ENCODE data around the gene CCDC40.
"Not testable (repeated sequence)": the region's sequence is repeated elsewhere in the genome, so short reads cannot be mapped to it uniquely, and the experiment has no call there.

Gene CCDC40

GRCh38 chr17:80087346-80088265, 51.2 kb downstream of the CCDC40 start:
- TF ChIP-seq, protein P1, sequence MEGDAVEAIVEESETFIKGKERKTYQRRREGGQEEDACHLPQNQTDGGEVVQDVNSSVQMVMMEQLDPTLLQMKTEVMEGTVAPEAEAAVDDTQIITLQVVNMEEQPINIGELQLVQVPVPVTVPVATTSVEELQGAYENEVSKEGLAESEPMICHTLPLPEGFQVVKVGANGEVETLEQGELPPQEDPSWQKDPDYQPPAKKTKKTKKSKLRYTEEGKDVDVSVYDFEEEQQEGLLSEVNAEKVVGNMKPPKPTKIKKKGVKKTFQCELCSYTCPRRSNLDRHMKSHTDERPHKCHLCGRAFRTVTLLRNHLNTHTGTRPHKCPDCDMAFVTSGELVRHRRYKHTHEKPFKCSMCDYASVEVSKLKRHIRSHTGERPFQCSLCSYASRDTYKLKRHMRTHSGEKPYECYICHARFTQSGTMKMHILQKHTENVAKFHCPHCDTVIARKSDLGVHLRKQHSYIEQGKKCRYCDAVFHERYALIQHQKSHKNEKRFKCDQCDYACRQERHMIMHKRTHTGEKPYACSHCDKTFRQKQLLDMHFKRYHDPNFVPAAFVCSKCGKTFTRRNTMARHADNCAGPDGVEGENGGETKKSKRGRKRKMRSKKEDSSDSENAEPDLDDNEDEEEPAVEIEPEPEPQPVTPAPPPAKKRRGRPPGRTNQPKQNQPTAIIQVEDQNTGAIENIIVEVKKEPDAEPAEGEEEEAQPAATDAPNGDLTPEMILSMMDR (IDR thresholded peaks at IDR 0.05; ENCODE audit: low read depth, low read length): no peak
- no peak for DNase-seq (ENCODE audit: extremely low read depth, low read depth)

DNA sequence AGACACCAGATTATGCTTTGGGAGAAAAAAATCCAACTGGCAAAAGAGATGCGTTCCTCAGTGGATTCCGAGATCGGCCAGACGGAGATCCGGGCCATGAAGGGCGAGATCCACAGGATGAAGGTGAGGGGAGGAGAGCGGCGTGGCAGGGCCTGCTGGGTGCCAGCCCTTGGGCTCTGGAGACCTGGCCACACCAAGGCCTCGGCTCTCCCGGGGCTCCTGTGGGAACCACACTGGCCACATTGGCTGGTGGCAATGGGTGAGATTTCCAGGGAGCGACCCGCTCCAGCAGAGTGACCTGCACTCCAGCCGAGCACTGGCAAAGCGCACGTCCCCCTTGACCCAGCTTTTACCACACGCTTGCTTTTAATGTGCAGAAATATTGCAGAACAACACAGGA, 53.3 kb downstream of the CCDC40 start:
- TF ChIP-seq, protein P1 (IDR thresholded peaks at IDR 0.05; ENCODE audit: low read depth, low read length): no peak
- no peak for DNase-seq (ENCODE audit: extremely low read depth, low read depth)

DNA sequence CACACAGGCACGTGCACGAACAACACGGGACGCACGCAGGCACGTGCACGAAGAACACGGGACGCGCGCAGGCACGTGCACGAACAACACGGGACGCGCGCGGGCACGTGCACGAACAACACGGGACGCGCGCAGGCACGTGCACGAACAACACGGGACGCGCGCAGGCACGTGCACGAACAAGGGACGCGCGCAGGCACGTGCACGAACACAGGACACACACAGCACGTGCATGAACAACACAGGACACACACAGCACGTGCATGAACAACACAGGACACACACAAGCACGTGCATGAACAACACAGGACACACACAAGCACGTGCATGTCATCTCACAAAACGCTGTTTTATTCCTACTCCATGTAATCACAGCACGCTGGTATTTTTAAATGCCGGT, 53.7 kb downstream of the CCDC40 start:
- DNase-seq (ENCODE audit: extremely low read depth, low read depth): not testable (repeated sequence)

DNA sequence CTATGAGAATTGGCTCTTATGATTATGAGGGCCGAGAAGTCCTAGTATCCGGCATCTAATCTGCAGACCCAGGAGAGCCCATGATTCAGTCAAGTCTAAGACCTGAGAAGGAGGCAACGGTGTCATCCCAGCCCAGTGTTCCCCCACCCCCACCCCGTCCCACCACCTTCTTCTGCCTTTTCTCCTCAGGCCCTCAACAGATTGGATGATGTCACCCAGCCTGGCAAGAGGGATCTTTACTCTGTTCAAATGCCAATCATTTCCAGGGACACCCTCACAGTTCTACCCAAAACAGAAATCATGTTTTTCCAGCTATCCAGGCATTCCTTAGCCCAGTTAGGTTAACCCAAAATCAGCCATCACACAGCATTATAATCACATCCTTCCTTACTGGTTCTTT, 54.9 kb downstream of the CCDC40 start:
- DNase-seq (ENCODE audit: extremely low read depth, low read depth): no peak
- TF ChIP-seq, protein P1 (IDR thresholded peaks at IDR 0.05; ENCODE audit: low read depth, low read length): no peak

DNA sequence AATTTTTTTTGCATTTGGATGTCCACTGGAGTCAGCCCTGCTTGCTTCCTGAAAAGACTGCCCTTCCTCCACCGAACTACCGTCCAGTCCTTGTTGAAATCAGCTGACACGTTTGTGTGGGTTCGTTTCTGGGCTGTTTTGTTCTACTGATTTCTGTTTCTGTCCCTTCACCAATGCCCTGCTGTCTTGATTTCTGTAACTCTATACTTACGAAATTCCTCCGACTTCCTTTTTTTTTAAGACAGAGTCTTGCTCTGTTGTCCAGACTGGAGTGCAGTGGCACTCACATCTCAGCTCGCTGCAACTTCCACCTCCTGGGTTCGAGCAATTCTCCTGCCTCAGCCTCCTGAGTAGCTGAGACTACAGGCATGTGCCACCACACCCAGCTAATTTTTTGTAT, 56.5 kb downstream of the CCDC40 start:
- TF ChIP-seq, protein P1 (IDR thresholded peaks at IDR 0.05; ENCODE audit: low read depth, low read length): no peak
- no peak for DNase-seq (ENCODE audit: extremely low read depth, low read depth)

DNA sequence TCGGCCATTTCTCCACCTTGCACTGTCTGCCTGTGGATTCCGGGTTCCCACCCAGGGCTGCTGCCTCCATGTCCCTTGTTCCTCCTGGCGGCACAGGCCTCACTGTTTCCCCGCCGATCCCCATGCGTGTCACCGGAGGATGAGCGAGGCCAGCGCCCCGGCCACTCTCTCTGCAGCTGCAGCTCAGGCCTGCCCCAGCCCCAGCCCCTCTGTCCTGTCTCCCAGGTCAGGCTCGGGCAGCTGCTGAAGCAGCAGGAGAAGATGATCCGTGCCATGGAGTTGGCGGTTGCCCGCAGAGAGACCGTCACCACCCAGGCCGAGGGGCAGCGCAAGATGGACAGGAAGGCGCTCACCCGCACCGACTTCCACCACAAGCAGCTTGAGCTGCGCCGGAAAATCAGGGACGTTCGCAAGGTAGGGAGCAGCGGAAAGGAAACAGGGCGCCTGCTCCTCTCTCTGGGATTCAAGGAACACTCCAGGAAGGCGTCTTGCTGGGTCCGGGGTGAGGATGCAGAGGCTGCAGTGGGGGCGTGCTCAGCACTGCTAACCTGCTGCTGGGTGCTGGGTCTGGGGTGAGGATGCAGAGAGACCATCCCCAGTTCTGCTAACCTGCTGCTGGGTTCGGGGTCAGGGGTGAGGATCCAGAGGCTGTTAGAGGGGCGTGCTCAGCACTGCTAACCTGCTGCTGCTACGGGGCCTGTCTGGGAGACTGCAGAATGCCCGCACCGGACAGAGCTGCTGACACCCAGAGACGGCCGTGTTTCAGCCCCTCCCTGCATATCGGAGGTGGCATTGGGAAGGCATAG, 58.8 kb downstream of the CCDC40 start:
- TF ChIP-seq, protein P1 (IDR thresholded peaks at IDR 0.05; ENCODE audit: low read depth, low read length): no peak
- DNase-seq (ENCODE audit: extremely low read depth, low read depth): no peak

DNA sequence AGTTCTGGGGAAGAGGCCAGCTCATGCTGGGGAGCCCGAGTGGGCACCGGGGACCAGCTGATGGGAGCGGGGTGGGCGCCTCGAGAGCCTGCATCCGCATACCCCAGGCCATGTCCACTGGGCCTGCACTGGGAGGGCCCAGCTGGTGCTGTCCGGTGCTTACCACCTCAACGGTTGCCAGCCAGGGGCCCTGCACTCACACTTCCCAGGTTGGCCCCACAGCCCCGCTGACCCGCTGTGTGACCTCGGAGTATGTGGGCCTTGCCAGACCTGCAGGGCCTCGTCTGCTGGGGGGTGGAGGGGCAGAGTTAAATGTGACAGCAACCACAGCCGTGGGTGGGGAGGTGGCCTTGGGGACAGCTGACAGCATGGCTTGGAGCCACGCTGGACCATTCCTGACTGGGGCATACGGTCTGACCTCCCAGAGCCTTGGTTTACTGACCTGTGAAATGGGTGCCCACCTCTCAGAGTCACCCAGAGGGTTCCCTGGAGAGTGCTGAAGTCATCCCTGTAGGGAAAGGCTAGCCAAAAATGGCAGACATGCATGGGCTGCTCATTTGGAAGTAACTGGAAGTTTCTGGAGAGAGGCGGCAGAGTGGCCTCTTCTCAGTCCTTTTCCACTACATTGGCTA, 59.5 kb downstream of the CCDC40 start:
- DNase-seq (ENCODE audit: extremely low read depth, low read depth): no peak
- TF ChIP-seq, protein P1 (IDR thresholded peaks at IDR 0.05; ENCODE audit: low read depth, low read length): no peak
